ENCODE results near the gene ARID1B.
A peak's percentile ranks its signal among the peaks of the same experiment; 100 is the strongest.

The ARID1B gene

DNA sequence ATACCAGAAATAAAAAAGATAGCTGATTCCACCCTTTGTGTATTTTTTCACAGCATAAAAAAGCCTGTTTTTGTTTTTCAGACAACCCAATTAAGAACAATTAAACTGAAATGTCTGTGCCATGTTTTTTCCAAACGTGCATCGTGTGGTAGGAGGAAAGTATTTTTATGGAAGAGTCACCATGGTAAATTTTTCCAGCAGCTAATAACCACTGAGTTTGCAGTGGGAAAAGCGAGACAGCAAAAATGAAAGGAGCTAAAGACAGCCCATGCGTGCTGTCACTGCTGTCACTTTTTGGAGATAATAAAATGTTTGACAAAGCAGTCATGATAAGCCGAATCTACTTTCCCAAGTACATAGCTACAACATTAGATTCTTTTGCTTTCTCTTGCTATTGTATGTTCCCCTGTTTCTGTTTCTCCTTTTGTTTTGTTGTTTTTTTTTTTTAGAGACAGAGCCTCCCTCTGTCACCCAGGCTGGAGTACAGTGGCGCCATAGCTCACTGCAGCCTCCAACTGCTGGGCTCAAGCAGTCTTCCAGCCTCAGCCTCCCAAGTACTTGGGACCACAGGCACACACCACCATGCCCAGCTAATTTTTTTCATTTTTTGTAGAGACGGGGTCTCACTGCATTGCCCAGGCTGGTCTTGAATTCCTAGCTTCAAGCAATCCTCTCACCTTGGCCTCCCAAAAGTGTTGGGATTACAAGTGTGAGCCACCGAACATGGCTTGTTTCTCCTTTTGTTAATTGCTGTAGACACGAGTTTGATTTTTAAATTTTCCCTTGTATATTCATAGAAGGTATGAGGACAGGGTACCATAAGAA, 284.8 kb downstream of the ARID1B start:
- ATAC-seq, result no peak

DNA sequence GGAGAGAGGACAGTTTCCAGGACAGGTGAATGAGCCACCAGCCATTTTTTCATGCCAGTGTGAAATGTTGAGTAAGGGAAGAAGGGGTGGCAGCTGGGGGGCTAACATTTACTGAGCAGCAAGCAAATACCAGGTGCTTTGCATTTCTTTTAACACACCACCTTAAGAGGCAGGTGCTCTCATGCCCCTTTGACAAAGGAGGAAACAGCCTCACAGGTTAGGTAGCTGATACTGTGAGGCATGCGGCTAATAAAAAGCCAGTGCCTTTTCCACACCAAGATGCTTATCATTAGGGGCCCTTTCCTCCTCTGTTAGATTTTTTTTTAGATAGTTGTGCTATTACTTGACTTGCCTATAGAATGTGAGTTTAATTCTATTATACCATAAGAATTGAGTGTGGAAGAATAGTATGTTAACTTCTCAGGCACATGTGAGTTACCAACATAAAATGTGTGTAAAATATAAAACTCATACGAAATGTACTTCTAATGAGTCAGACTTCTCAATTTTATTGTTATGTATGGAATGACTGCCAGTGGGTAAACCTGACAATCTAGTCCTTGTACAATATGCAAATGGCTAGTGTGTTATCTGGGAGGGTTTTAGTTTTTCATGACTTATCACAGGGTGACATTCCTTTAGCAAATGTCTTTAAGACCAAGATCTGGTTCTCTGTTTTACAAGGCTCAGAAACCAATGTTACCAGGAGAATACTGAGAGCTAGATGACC, 286.2 kb downstream of the ARID1B start:
- peak; percentile 63 to 81 for ATAC-seq

GRCh38 chr6:157063923-157064322, 286.7 kb downstream of the ARID1B start:
- ATAC-seq, result no peak

- ATAC-seq, result no peak
These were observed 287.3 kb downstream of the ARID1B start for GRCh38 chr6:157064502-157064901.

- ATAC-seq, result no peak
These were observed 288.2 kb downstream of the ARID1B start for GRCh38 chr6:157065366-157065765.

DNA sequence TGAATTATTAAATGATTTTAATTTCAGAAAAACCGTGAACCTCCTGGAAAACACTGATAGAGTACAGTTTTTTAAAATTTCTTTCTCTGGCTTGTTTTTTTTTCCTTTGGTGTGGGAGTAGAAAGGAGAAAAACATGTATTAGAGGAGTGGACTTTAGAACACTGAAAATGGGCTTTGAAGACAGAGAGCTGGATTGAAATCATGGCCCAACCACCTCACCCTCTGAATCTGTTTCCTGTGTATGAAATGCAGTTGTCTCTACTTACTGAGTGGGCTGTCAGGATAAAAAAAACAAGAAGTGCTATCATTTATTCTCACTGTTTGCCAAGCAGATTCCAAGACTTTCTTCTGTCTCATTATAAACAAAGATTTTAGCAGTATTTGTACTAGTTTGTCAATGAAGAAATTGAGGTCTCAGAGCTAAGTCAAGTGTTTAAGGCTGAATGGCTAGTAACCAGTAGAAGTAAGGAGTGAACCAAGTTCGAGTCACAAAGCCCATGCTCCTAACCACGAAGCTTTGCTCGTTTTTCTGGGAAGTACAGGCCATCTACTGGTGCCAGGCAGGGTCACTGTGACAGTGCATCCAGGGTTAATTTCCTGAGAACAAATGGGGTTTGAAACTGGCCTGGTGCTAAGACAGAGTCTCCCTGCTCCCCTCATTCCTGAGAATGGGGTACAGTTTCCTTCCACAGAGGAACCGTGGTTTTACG, 289.8 kb downstream of the ARID1B start:
- ATAC-seq, result no peak

DNA sequence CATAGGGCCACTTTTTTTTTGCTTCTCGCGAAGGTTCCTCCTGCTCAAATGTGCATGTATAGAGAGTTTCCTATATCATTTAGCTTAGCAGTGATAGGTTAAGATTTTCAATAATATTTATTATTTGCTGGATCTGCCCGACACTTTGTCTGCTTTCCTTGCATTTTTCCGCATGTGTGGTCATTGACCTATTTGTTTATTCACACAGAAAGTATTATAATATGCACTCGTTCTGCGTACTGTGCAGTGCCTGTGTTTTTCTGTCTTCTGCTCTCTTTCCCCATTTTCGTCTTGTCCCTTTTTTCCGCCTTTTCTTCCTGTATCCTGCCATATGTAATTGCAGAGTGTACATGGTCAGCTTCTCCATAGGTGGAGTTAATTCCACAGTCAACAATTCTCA, 290.3 kb downstream of the ARID1B start:
- no peak for ATAC-seq

DNA sequence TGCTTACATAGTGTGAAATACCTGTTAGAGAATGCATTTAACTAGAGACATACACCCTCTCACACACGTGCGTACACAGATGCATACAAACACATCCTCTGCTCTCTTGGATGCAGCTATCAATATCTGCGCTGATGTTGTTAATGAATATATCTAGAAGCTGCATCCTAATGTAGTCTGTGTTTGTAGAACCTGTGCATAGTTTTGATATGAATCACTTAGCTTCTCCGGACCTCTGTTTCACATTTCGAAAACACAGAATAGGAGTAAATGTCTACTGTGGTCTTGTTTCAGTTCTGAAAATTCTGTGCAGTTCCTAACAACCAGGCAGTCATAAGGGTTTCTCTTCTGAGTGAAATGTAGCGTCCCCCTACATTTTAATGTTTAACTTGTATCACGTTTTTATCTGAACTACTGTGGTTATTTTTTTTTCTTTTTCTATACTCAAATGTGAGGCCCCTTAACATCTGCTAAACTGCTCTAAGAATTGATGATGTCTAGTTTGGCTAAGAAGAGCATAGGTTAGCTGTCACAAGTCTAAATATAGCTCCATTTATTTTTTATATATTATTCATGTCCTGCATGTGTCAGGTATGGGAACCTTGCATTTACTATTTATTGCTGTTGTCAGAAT, 291.6 kb downstream of the ARID1B start:
- ATAC-seq, result peak; percentile 89 to 92

DNA sequence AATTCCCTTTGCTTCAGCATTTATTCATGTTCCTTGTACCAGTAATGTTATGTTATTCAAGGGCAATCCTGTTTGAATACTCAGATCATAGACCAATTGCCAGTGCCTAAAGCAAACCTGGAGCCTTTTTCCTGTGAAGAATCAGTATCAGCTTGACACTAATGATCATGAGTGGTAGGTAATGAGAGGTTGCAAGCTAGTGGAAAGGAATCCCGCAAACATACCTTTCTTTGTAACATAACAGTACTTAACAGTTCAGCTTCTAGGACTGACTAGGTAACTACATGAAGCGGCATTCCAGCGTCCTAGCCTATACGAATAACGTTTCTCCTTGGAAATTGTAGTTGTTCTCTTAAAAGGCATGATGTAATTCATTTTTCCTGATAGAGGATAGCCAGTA, 292.4 kb downstream of the ARID1B start:
- no peak for ATAC-seq

- ATAC-seq, result no peak
These were observed 293.4 kb downstream of the ARID1B start for GRCh38 chr6:157070403-157071107.

- ATAC-seq, result no peak
These were observed 294.9 kb downstream of the ARID1B start for GRCh38 chr6:157072128-157072527.

DNA sequence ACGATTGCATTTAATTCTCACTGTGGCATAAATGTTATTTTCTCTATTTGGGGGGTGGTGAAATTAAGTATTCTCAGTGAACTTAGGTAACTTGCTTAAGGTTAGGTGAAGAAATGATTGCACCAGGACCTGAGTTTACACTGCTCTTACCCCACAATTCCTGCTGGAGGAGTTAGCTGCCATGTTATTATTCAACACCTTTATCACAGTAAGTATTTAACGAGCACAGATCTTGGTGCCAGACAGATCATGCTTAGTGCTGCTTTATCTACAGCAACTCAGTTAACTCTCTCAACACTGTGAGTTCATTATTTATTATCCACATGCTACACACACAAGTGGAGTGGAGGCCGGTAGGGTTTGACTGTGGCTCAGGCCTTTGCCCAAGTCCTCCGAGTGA, 296.4 kb downstream of the ARID1B start:
- no peak for ATAC-seq

DNA sequence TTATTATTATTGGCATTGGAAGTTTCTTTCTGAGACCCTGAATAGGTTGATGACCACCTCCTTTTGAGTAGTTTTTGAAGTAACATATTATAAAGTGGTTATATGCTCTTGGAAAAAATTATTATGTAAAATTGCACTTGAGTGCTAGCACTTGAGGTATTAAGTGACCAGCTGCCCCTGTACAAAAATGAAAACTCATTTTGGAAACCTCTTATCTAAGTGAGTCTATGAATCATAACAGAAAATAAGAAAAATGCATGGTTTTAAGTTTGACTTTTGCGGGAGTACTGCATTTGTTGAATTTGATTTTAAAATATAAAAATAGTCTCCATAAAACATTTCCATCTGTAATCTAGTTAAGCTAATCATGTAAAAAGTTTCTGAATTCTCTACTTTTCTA, 297.8 kb downstream of the ARID1B start:
- no peak for ATAC-seq

- ATAC-seq, result peak; percentile 87 to 90
These were observed 298.6 kb downstream of the ARID1B start for GRCh38 chr6:157075549-157076450.

DNA sequence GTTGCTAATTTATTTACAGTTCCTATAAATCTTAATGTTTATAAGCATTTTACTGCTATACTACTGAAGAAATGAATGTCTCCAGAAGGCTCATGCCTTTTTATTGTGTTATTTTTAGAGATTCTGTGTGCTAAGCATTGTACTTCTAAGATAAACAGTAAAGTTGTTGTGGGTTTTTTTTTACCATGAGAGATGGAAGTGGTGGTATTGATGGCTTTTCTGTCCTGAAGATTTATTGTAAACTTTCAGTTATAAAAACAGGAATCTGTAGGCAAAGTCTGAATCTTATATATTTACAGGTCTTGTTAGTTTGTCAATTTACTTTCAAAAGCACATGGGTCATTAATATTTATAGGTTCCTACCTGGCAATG, 299.3 kb downstream of the ARID1B start:
- no peak for ATAC-seq

DNA sequence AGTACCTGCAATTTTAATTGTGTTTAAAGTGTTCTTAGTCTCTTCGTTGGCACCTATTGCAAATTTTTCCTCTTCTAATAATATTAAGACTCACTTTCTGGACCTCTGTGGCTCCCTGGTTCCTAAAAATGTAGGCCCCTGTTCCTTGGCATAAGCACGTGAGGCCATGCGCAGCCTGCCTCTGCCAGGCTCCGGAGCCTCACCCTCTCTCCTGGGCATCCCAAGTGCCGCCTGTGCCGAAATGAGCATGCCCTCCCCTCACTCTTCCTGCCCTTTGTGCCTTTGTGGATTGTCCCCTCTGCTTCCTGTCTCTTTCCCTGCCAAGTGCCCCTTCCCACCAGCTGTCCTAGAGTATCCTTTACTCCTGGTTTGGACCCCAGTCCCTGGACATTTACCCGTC, 300.1 kb downstream of the ARID1B start:
- ATAC-seq, result no peak

DNA sequence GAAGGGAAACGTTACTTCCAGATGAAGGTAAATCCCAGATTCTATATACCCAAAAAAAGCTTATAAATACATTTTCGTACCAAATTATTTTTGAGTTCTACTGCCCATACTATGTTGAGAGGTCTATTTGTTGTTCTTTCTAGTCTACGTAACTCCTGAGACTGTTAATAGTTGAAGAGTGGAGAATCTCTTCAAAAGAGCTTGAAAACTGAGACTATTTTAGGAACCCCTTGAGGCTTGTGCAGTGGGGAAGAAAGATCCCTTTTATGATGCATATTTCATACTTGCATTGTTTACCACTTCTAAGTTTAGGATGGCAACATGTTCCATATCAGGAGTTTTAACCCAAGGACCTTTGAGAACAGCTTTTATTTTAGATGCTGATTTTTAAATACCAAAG, 301.1 kb downstream of the ARID1B start:
- ATAC-seq, result no peak

GRCh38 chr6:157079277-157079676, 302.1 kb downstream of the ARID1B start:
- no peak for ATAC-seq

GRCh38 chr6:157079771-157080170, 302.6 kb downstream of the ARID1B start:
- ATAC-seq, result no peak

GRCh38 chr6:157080986-157081391, 303.8 kb downstream of the ARID1B start:
- no peak for ATAC-seq

GRCh38 chr6:157083343-157083742, 306.2 kb downstream of the ARID1B start:
- no peak for ATAC-seq

All from activated CD4-positive, CD25-positive, alpha-beta regulatory T cell treated with anti-CD3 and anti-CD28 coated beads, Interleukin-2, amount 50 U/mL, for 24 hours (primary cell).